Keratinocyte (primary cell): Measurements from ENCODE around the gene KIF16B.

Source experiments
- CTCF ChIP-seq, 3 experiments: IDR thresholded peaks in 1 of 3; conservative IDR thresholded peaks in 1 of 3; optimal IDR thresholded peaks in 1 of 3; 2 replicates in 2 of 3; 3 replicates in 1 of 3; pipeline versions ENCODE3 to v1.5.1; 2011; ENCODE audit warnings: low read length in 3 of 3, mild to moderate bottlenecking in 3 of 3, moderate library complexity in 2 of 3, control low read depth in 1 of 3, inconsistent platforms in 1 of 3; ENCODE audit not compliant: insufficient read depth in 2 of 3; ENCODE audit errors: extremely low read depth in 1 of 3
- EZH2 ChIP-seq: IDR thresholded peaks from one replicate; pipeline ENCODE4 v1.6.1; 2012; ENCODE audit warnings: inconsistent platforms, mild to moderate bottlenecking, low read length, moderate library complexity

GRCh38 chr20:16469395-16469905 is 103.8 kb downstream of the KIF16B start:
- TF ChIP-seq EZH2 (no peak), CTCF (optimal IDR thresholded peaks at IDR 0.05 in 1 of 3, IDR thresholded peaks at IDR 0.05 in 1 of 3, conservative IDR thresholded peaks at IDR 0.05 in 1 of 3; ENCODE audit: extremely low read depth in 1 of 3, insufficient read depth in 2 of 3, low read length in 3 of 3) (no peak)
